Nephron progenitor cell (in vitro differentiated cells): Measurements from ENCODE around the gene ENDOV.

ENCODE experiments used
- DNase-seq: peaks from one replicate; pipeline ENCODE4 v3.0.0; 2021
- H3K27ac Mint-ChIP-seq: 2 replicates; pipeline ENCODE4 v1.8.0; 2021; ENCODE audit warnings: mild to moderate bottlenecking, moderate library complexity, mixed read lengths
- H3K27me3 Mint-ChIP-seq: 2 replicates; pipeline ENCODE4 v1.8.0; 2021; ENCODE audit warnings: mild to moderate bottlenecking, low read depth, mixed read lengths; ENCODE audit not compliant: poor library complexity
- H3K36me3 Mint-ChIP-seq: 2 replicates; pipeline ENCODE4 v1.8.0; 2021; ENCODE audit warnings: low read depth, mixed read lengths
- H3K4me1 Mint-ChIP-seq: 2 replicates; pipeline ENCODE4 v1.8.0; 2021; ENCODE audit warnings: mixed read lengths
- H3K4me3 Mint-ChIP-seq: 2 replicates; pipeline ENCODE4 v1.8.0; 2021; ENCODE audit warnings: mild to moderate bottlenecking, moderate library complexity, mixed read lengths
- H3K9me3 Mint-ChIP-seq: 2 replicates; pipeline ENCODE4 v1.8.0; 2021; ENCODE audit warnings: mild to moderate bottlenecking, moderate library complexity, mixed read lengths
- TF ChIP-seq, protein P1 (sequence below): fragments of 200-600 bp; sonication (generic); IDR thresholded peaks from 2 replicates; pipeline ENCODE4 v1.5.0; 2021; ENCODE audit warnings: antibody characterized with exemption

The ENDOV gene

GRCh38 chr17:80466188-80466705 lies 51.3 kb downstream of the ENDOV start:
- no peak overlapping the region for H3K4me3 Mint-ChIP-seq
- TF ChIP-seq, protein P1, sequence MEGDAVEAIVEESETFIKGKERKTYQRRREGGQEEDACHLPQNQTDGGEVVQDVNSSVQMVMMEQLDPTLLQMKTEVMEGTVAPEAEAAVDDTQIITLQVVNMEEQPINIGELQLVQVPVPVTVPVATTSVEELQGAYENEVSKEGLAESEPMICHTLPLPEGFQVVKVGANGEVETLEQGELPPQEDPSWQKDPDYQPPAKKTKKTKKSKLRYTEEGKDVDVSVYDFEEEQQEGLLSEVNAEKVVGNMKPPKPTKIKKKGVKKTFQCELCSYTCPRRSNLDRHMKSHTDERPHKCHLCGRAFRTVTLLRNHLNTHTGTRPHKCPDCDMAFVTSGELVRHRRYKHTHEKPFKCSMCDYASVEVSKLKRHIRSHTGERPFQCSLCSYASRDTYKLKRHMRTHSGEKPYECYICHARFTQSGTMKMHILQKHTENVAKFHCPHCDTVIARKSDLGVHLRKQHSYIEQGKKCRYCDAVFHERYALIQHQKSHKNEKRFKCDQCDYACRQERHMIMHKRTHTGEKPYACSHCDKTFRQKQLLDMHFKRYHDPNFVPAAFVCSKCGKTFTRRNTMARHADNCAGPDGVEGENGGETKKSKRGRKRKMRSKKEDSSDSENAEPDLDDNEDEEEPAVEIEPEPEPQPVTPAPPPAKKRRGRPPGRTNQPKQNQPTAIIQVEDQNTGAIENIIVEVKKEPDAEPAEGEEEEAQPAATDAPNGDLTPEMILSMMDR, result no peak
- DNase-seq, result no peak
- no peaks in the 10 kb centered on the region for H3K9me3 Mint-ChIP-seq
- peaks cover 81% of the 10 kb centered on the region for H3K27me3 Mint-ChIP-seq
- H3K36me3 Mint-ChIP-seq, result no peaks in the 10 kb centered on the region
- H3K4me1 Mint-ChIP-seq, result no peaks in the 10 kb centered on the region
- H3K27ac Mint-ChIP-seq, result no peak overlapping the region

GRCh38 chr17:80468242-80468641 lies 53.3 kb downstream of the ENDOV start:
- no peak overlapping the region for H3K27ac Mint-ChIP-seq
- H3K36me3 Mint-ChIP-seq, result no peaks in the 10 kb centered on the region
- H3K27me3 Mint-ChIP-seq, result peaks cover 83% of the 10 kb centered on the region
- TF ChIP-seq, protein P1, result no peak
- peak; percentile 72 for DNase-seq
- H3K9me3 Mint-ChIP-seq, result no peaks in the 10 kb centered on the region
- no peak overlapping the region for H3K4me3 Mint-ChIP-seq
- no peaks in the 10 kb centered on the region for H3K4me1 Mint-ChIP-seq

GRCh38 chr17:80468781-80469493 lies 54.0 kb downstream of the ENDOV start:
- Mint-ChIP-seq H3K9me3 (no peaks in the 10 kb centered on the region), H3K27me3 (peaks cover 89% of the 10 kb centered on the region), H3K36me3 (no peaks in the 10 kb centered on the region), H3K4me3 (no peak overlapping the region), H3K4me1 (no peaks in the 10 kb centered on the region), H3K27ac (no peak overlapping the region)
- TF ChIP-seq, protein P1, result no peak
- no peak for DNase-seq

DNA sequence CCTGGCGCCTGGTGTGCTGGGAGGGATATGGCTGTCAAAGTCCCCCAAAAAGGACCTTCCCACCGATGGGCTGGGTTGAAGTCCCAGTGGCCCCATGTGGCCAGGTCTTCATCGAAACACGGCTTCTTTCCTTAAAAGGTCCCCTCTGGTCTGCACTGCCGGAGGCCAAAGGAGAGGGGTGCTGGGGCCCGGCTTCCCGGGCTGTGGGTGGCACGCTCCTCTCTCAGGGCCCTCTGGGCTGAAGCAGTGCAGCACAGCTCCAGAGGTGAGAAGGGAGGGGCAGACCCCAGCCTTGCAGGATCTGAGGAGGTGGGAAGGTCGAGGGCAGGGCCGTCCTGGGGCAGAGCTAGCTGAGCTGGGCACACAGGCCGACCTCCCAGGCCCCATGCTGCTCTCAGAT lies 54.7 kb downstream of the ENDOV start:
- H3K9me3 Mint-ChIP-seq, result no peaks in the 10 kb centered on the region
- TF ChIP-seq, protein P1, result no peak
- no peaks in the 10 kb centered on the region for H3K36me3 Mint-ChIP-seq
- no peak overlapping the region for H3K4me3 Mint-ChIP-seq
- no peak overlapping the region for H3K27ac Mint-ChIP-seq
- H3K4me1 Mint-ChIP-seq, result peaks cover 2% of the 10 kb centered on the region
- DNase-seq, result no peak
- peaks cover 96% of the 10 kb centered on the region for H3K27me3 Mint-ChIP-seq

- no peaks in the 10 kb centered on the region for H3K9me3 Mint-ChIP-seq
- H3K4me3 Mint-ChIP-seq, result no peak overlapping the region
Measured at GRCh38 chr17:80470603-80471002, 55.6 kb downstream of the ENDOV start.

More at GRCh38 chr17:80470603-80471002, 55.6 kb downstream of the ENDOV start:
- Mint-ChIP-seq H3K36me3 (no peaks in the 10 kb centered on the region), H3K27me3 (peaks cover 98% of the 10 kb centered on the region), H3K4me1 (peaks cover 5% of the 10 kb centered on the region), H3K27ac (no peak overlapping the region)
- TF ChIP-seq, protein P1, result no peak
- DNase-seq, result no peak
